NCI-H774 (cell line): ENCODE results near the gene CCL5.

Source experiments
- DNase-seq: peaks from one replicate; lab custom pipeline; 2025; lab: John Stamatoyannopoulos, UW

CCL5 gene

DNA sequence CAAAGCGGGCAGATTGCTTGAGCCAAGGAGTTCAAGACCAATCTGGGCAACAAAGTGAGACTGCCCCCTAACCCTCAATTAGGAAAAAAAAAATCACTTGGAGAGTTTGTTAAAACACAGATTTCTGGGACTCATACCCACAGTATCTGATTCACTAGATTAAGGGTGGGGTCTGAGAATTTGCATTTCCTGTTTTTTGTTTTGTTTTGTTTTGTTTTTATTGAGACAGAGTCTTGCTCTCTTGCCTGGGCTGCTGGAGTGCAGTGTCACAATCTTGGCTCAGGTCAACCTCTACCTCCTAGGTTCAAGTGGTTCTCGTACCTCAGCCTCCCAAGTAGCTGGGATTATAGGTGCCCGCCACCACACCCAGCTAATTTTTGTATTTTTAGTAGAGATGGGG, 12.6 kb downstream of the CCL5 start:
- DNase-seq = no peak

DNA sequence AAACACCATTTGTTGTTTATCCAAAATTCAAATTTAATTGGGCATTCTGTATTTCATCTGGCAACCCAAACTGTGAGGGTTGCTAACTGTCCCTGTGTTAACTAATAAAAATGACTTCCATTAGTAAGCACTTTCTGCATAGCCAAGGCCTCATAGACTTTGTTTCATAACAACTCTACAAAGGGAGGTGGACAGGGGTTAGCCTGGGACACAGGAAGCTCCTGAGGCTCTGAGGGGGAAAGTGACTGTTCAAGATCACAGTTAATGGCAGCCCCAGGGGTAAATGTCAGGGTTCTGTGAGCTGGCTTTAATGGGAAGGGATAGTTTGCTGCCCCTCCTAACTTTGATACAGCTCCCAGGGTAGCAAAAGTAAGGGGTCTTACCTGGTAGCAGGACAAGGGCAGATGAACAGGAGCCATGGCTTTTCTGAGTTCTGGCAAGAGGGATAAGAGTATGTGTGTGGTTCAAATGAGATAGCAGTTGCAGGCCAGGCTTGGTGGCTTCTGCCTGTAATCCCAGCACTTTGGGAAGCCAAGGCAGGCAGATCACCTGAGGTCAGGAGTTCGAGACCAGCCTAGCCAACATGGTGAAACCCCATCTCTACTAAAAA, 13.7 kb downstream of the CCL5 start:
- no peak for DNase-seq

DNA sequence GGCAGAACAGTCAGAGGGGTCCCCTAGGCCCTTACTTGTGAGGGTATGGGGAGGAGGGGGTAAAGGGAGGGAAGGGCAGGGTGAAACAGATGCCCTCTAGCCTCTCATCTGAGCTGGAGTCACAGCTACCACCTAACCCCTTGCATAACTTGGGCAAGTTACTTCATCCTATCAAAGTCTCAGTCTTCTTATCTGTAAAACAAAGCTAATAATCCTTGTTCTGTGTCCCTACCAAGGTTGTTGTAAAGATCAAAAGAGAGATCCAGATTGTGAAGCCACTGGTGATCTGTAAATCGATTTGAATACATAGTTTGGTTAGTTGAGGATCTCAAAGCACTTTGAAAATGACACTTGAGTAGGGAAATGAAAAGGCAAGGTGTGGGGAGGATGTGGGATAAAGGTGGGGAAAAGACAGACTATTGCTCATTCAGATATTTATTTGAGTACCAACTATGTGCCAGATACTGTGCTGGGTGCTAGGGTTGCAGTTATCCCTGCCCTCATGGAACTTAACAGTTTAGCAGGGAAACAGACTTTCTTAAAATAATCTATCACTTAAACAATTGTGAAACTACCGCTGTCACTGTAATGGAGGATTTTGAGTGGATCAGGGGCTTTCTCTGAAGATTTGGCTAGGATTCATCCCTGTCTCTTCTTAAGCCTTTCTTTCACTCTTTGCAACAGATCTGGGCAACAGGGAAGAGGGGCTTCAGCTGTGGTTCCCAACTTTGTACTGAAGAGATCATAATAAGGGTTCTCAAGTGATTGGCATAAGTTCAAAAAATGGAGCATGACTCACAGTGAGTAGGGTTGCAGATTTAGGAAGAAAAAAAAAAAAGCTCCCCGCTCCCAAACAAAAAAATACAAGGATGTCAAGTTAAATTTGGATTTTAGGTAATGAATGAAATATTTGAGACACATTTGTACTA, 14.5 kb downstream of the CCL5 start:
- no peak for DNase-seq

DNA sequence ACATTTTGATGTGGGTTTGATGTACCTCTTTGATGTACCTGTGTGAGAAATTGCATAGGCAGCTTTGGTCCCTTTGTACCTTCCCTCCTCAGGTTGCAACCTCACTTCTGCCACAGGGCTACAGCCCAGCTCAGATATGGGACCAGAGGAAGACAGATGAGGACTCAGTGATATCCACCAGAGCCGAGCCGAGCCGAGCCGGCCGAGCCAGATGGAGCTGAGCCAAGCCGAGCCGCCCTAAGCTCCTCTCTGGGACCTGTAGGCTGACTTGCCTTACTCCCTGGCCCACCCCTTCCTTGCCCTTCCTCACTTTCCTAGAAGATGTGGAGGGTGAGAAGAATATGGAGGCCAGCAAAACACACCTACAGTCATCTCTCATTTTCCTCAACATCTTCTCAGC, 15.3 kb downstream of the CCL5 start:
- no peak for DNase-seq

DNA sequence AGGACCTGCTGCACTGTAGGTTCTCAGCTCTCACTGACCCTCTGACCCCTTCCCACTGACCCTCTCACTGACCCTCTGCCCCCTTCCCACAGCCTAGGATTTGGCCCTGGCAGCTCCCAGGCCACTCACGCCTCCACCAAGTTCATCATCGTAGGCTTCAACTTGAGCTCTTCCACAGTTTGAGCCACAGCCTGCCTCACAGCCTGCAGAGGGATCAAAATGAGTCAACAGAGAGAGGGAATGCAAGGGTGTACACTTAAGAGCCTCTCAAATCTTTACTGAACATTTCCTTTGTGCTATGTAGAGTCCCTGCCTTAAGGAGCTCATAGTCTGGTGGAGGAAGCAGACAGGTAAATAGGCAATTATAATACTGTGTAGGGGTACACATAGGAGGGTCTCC, 23.6 kb downstream of the CCL5 start:
- no peak for DNase-seq

DNA sequence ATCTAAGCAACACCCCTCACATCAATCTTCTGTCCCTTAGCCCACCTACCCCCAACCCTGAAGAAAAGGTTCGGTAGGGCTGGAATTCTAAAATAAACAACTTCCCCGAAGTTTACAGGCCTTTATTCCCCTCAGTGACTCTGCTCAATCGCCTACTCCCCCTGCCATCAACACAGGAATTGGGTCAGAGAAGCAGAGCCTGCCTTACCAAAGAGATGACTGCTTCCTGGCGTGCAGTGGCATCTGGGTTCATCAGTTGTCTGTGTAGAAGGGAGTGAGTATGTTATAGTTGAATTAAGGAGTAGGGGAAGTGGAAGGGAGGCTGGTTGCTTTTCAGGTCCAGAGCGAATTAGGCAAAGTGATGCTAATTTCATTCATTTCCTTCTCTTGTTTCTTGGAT, 24.2 kb downstream of the CCL5 start:
- DNase-seq = no peak

DNA sequence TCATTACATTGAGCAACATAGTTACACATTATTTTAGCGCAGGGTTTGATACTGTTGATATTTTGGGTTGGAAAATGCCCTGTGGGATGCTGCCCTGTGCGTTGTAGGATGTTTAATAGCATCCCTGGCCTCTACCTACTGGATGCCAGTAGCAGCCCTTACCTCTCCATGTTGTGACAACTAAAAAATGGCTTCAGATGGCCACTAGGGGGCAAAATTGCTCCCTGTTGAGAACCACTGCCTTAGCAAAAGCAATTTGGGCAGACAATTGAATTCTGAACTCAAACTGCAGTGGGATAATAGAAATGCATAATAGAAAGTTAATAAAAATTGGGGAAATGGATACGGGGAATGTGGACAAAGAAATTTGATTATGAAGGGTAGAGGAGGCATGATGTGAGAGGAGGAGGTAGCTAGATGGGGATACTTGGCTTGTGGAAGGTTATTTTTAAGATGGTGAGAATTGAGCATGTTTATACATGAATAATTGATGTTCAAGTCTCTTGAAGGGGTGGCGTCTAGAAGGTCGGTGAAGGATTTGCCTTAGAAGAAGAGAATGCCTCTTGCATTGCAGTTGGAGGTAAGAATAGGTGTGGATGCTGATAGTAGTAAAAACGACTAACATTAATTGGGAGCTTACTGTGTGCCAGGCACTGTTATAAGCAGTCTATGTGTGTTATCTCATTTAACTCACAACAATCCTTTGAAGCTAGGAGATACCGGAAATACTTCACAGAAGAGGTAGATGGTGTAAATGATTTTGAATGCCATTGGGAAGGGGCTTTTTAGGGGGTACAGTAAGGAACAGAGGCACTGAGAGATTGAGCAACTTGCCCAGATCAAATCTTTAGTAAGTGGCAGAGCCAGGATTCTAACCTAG, 30.5 kb downstream of the CCL5 start:
- peak; percentile 45 for DNase-seq

DNA sequence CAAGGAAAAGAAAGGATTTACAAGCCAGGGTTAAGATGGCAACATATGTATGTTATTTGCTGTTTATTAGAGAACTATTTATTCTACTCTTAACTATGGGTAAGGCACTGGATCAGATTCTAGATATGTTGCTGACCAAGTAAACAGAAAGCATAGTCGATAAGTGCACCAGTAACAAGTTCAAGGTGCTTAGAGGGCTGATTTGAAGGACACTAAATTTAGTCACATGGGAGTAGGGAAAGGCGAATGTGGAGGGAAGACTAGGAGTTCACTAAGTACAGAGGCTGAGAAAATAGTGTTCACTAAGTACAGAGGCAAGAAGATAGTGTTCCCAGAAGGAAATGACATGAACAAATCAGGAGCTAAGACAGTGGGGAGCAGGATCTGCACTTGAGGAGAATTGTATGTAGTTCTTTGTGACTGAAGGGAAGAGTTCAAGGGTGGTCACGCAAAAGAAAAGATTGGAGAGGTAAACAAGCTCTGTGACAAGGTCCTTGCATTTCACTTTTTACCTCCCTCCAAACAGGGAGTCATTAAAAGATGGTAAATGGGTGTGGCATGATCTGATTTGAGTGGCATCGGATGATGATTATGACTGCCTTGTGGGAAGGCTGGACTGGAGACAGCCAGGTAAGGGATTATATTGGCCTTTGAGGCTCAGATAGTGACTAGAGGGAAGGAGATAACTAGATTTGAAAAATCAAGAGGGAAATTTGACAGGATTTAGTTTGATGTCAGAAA, 32.4 kb downstream of the CCL5 start:
- no peak for DNase-seq

DNA sequence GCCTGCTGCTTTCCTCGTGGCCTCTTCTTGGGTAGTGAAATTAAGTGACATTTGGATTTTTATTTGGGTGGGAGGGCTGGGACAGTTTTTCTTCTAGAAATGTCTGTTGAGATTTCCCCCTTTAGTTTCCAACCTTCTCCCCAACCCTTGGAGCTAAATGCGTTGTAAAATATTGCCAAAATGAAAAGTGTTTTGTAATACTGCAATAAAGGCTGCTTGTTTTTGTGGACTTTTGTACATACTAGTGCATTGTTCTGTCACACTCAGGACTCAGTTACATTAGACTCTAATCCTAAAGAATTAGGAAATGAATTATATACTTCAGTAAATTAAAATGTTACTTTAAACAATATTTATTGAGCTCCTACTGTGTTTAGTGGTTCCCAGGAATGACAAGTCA, 33.2 kb downstream of the CCL5 start:
- no peak for DNase-seq

DNA sequence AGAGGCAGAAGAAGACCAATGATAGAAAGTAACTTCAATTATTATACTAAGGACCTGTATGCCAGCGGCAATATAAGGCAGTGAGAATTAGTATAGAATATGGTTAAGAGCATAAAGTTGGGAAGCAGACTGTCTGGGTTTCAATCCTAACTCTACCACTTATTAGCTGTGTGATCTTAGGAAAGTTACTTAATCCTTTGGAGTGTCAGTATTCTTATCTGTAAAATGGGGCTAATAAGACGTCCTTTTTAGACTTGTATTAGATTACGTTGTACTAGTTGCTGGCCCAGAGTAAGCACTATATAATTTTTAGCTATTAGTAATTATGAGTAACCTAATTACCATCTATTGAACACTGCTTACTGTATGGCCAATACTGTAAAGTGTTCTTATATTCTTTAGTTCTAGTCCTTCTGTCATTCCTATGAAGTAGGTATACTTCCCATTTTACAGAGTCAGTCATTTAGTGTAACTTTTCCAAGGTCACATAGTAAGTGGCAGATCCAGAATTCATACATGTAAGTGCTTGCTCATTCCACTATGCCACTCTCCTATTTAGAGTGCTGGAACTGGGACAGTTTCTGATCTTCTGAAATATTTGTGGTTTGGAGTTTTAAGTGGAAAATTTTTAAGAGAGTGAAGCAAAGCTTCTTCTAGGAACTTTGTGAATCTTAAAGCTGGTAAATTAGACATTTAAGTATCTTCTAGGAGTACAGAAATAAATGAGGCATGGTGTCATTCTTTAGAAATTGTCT, 33.9 kb downstream of the CCL5 start:
- DNase-seq = no peak

DNA sequence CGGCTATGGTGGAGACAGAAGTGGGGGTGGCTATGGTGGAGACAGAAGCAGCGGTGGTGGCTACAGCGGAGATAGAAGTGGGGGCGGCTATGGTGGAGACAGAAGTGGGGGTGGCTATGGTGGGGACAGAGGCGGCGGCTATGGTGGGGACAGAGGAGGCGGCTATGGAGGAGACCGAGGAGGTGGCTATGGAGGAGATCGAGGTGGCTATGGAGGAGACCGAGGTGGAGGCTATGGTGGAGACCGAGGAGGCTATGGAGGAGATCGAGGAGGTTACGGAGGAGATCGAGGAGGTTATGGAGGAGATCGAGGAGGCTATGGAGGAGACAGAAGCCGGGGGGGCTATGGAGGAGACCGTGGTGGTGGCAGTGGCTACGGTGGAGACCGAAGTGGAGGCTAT, 35.6 kb downstream of the CCL5 start:
- no peak for DNase-seq

DNA sequence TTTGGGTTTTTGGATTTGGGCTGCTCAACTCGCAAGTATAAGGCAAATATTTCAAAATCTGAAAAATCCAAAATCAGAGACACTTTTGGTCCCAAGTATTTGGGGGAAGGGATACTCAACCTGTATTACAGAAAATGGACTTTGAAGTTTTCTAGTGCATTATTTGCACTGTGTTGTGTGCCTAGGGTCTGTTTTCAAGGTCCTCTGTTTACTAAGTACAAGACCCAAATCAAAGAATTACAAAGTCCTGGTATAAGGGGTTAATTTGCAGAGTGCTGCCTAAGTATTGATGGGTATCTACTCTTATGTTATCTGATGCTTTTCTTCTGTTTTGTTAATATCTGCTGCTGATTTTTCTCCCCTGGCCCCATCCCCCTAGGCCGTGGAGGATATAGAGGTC, 36.5 kb downstream of the CCL5 start:
- no peak for DNase-seq

DNA sequence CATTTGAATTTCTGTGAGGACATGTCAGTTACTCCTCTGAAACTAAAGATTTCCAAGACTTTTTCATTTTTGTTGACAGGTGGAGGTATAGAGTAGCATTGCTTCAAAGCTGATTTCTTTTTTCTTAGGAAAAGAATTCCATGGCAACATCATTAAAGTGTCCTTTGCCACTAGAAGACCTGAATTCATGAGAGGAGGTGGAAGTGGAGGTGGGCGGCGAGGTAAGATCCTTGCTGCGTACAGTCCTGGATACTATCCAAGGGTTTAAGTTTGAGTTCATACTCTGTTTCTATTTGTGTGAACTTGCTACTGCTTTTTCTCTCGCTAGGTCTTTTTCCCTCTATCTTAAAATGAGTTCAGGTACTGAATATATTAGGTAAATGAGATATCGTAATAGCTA, 37.9 kb downstream of the CCL5 start:
- DNase-seq = no peak

DNA sequence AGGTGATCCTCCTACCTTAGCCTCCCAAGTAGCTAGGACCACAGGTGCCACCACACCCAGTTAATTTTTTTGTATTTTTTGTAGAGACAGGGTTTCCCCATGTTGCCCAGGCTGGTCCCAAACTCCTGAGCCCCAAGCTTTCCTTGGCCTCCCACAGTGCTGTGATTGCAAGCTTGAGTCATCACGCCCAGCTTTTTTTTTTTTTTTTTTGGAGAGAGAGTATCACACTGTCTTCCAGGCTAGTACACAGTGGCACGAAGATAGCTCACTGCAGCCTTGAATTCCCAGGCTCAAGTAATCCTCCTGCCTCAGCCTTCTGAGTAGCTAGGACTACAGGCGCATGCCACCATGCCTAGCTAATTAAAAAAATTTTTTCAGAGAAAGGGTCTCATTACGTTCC, 38.7 kb downstream of the CCL5 start:
- no peak for DNase-seq

DNA sequence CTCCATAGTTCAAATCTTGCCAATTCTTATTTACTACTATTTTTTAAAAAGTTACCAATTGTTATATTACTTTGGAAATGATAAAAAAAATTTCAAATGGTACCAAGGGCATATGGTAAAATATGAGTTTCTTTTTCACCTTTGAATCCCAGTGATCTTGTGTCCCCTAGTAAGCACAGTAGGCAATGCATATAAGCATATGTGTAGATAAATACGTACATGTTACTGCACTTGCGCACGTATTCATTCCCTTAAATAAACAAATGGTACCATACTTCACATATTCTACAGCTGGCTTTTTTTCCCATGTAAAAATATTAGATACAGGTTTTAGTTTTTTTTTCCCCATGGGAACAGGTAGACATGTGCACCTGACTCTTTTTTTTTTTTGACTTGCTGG, 39.1 kb downstream of the CCL5 start:
- DNase-seq = no peak

DNA sequence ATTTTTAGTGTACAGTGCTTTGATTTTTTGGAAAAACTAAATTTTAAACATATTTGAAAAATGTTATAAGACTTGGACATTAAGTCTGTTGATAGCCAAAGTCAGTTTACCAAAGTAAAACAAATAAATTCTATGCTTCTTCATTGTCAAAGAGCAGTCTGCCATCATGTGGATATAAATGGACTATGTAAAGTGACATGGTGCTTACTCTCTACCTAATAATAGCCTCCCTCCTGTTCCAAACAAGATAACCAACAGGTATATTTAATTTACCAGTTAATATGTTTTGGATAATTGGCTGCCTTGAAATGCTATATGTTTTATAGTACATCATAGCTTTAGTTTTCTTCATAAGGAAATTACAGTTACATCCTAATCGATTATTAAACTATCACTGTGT, 55.0 kb downstream of the CCL5 start:
- no peak for DNase-seq
